Adrenal gland (tissue), 12 donors: ENCODE measurements around the gene GSE1. TPM values are rescaled to one million over a fixed set of nuclear protein-coding genes. Genes with fewer than 3 reads are reported as not detected.

ENCODE experiments used
- DNase-seq, 7 donors: peaks; one replicate each; pipeline ENCODE4 v3.0.0-alpha.2; 2019 to 2020
- H3K27ac ChIP-seq, 5 donors: fragments of 200-600 bp; sonication (generic) in 4 of 5; 1 replicate in 3 of 5; 2 replicates in 2 of 5; pipeline versions ENCODE4 v1.5.1 to v1.8.0; 2016 to 2020; ENCODE audit warnings: mild to moderate bottlenecking in 1 of 5
- H3K27me3 ChIP-seq: fragments of 200-600 bp; 2 replicates; pipeline ENCODE4 v1.8.0; 2021
- H3K36me3 ChIP-seq, 2 donors: fragments of 200-600 bp; replicated peaks in 1 of 2; 1 replicate in 1 of 2; 2 replicates in 1 of 2; pipeline versions ENCODE4 v1.5.1 to v1.8.0; 2018 to 2022
- H3K4me1 ChIP-seq, 2 donors: fragments of 200-600 bp; replicated peaks in 1 of 2; 1 replicate in 1 of 2; 2 replicates in 1 of 2; pipeline versions ENCODE4 v1.5.1 to v1.8.0; 2018 to 2021
- H3K4me3 ChIP-seq, 4 donors: fragments of 200-600 bp; sonication (generic) in 3 of 4; one replicate each; pipeline ENCODE4 v1.5.1; 2016 to 2018
- H3K9me3 ChIP-seq, 3 donors: fragments of 200-600 bp; sonication (generic) in 1 of 3; replicated peaks in 1 of 3; 1 replicate in 2 of 3; 2 replicates in 1 of 3; pipeline versions ENCODE4 v1.5.1 to v1.8.0; 2016 to 2021
- CTCF ChIP-seq, 6 experiments: fragments of 450-650 bp in 4 of 6; fragments of 200-600 bp in 2 of 6; sonication (generic) in 1 of 6; IDR thresholded peaks; 1 replicate in 5 of 6; 2 replicates in 1 of 6; pipeline versions ENCODE4 v1.5.1 to v1.8.0; 2016 to 2021; ENCODE audit warnings: antibody characterized with exemption in 6 of 6, mild to moderate bottlenecking in 2 of 6, moderate library complexity in 1 of 6
- POLR2A ChIP-seq, 2 donors: fragments of 450-650 bp; IDR thresholded peaks; one replicate each; pipeline ENCODE4 v1.6.1; 2017; ENCODE audit warnings: antibody characterized with exemption in 2 of 2, mild to moderate bottlenecking in 2 of 2, moderate library complexity in 1 of 2
- WGBS, 4 donors: extraction: QIAGEN DNeasy Blood & Tissue Kit in 2 of 4; methylation state at CpG; one replicate each; pipeline versions ENCODE4 v1.1.5 to v1.1.7; 2013 to 2017; 5-methylcytosine and 5-hydroxymethylcytosine counted together
- intact Hi-C, 2 donors: fragments of 100-400 bp; cut with DNase I; formaldehyde crosslinking; loops; one replicate each; pipeline versions ENCODE4 v1.14.1 to v1.15.0; 2022 to 2023
- polyA plus RNA-seq, 3 donors: library from polyadenylated mRNA; stranded (reverse); fragments of 200-250 nt in 2 of 3; fragments of 350-450 nt in 1 of 3; fragmentation: Illumina TruSeq in 1 of 3; extraction: RNeasy Lipid Tissue Mini Kit (QIAGEN cat#74804) in 1 of 3; gene quantifications; one replicate each; pipeline ENCODE4 v1.2.3, GENCODE V29; 2013 to 2014
- total RNA-seq, 9 donors: library from RNA; depleted of rRNA in 4 of 9; stranded (reverse); fragments of >200 nt in 4 of 9; fragments of 120-200 nt in 1 of 9; fragmentation: NEBNext Ultra II Directional in 1 of 9; extraction: Animal tissue kit (Norgen Biotek cat#: 25700) in 1 of 9; gene quantifications; one replicate each; pipeline versions ENCODE4 v1.1.0 to v1.2.4, GENCODE V29; 2013 to 2023
- donor health status: healthy with polysubstance abuse.
- donor health status: Bipolar disorder and iron deficiency.
- donor health status: DM: yes; HTN: yes; CAD: no.
- donor health status: DM: no; HTN: no; CAD: no.
- donor health status: DM: no; HTN: no; CAD: no.
- donor health status: DM: yes; HTN: yes; CAD: no.

GSE1 gene
- total and polyA plus RNA-seq, 12 donors = 7.8 to 99.9 (median 64.8) TPM

GRCh38 chr16:85658504-85659326 is 45.6 kb downstream of the GSE1 start:
- intact Hi-C loops = loop anchor here in 1 of 2 donors (5.0 kb wide), 1 partner anchor 59 kb away; no protein-coding TSS in a partner anchor

GRCh38 chr16:85659336-85659735 is 46.2 kb downstream of the GSE1 start:
- DNase-seq = no peak
- TF ChIP-seq CTCF (IDR thresholded peaks at IDR 0.05) (no peak), POLR2A (IDR thresholded peaks at IDR 0.05) (no peak)
- intact Hi-C loops = loop anchor here in 1 of 2 donors (5.0 kb wide), 1 partner anchor 58 kb away; no protein-coding TSS in a partner anchor
- peak overlapping the region in 1 of 5 donors; percentile 59 for H3K27ac ChIP-seq
- no peaks in the 10 kb centered on the region for H3K9me3 ChIP-seq
- no peak overlapping the region for H3K4me3 ChIP-seq
- WGBS, 4 donors = 82 to 91% (median 87%) methylated on average over 8 of the region's 8 CpGs
- peaks cover 4 to 15% of the 10 kb centered on the region in 2 donors for H3K4me1 ChIP-seq
- H3K27me3 ChIP-seq = no peaks in the 10 kb centered on the region
- H3K36me3 ChIP-seq = peaks cover 0 to 91% of the 10 kb centered on the region in 2 donors

More at GRCh38 chr16:85658504-85659326, 45.6 kb downstream of the GSE1 start:
- no peak overlapping the region for H3K4me3 ChIP-seq
- TF ChIP-seq POLR2A (IDR thresholded peaks at IDR 0.05) = no peak
- no peak for TF ChIP-seq CTCF (IDR thresholded peaks at IDR 0.05)
- WGBS, 4 donors = 86 to 88% (median 88%) methylated on average over 11 to 18 of the region's 18 CpGs
- no peak for DNase-seq
- H3K27ac ChIP-seq = no peak overlapping the region
- H3K4me1 ChIP-seq = peaks cover 7 to 17% of the 10 kb centered on the region in 2 donors
- peaks cover 0 to 86% of the 10 kb centered on the region in 2 donors for H3K36me3 ChIP-seq
- no peaks in the 10 kb centered on the region for H3K9me3 ChIP-seq
- no peaks in the 10 kb centered on the region for H3K27me3 ChIP-seq

GRCh38 chr16:85659805-85660511 is 46.8 kb downstream of the GSE1 start:
- Histone ChIP-seq H3K36me3 (peaks cover 0 to 91% of the 10 kb centered on the region in 2 donors), H3K27ac (peak overlapping the region in 2 of 5 donors; percentile 40 to 59), H3K27me3 (no peaks in the 10 kb centered on the region), H3K9me3 (no peaks in the 10 kb centered on the region), H3K4me1 (peaks cover 4 to 15% of the 10 kb centered on the region in 2 donors), H3K4me3 (no peak overlapping the region)
- DNase-seq = peak; percentile 77 to 95 (median 88)
- intact Hi-C loops = loop anchor here (5.0 kb wide), 1 partner anchor 57 kb away; no protein-coding TSS in a partner anchor
- 51 to 71% (median 70%) methylated on average over 6 to 12 of the region's 12 CpGs for WGBS, 4 donors
- TF ChIP-seq CTCF (IDR thresholded peaks at IDR 0.05) (peak; percentile 84 to 92 (median 90)), POLR2A (IDR thresholded peaks at IDR 0.05) (no peak)
